Fibroblast of skin of back (primary cell): ENCODE results near the gene SLC25A53.
A peak's percentile ranks its signal among the peaks of the same experiment; 100 is the strongest.
"Not testable (repeated sequence)": the region's sequence is repeated elsewhere in the genome, so short reads cannot be mapped to it uniquely, and the experiment has no call there.

Experiments
- DNase-seq: peaks from one replicate; pipeline ENCODE4 v3.0.0-alpha.2; 2013

Gene SLC25A53

GRCh38 chrX:104134583-104135261 is 22.1 kb downstream of the SLC25A53 start:
- no peak for DNase-seq

DNA sequence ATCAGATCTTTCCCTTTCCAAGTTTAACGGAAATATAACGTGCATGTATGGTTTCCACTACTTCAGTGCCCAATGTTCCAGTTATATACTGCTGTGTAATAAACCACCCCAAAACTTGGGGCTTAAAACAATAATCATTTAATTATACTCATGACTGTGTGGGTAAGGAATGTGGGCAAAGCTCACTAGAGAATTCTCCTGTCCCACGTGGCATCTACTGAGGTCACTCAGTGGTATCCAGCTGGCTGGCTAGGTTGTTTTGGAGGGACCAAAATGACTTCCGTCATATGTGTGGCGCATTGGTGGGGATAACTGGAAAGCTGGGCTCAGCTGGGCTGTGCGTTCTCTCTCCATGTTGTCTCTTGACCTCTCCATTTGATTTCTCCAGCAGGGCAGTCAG is 26.0 kb downstream of the SLC25A53 start:
- peak; percentile 2 for DNase-seq

DNA sequence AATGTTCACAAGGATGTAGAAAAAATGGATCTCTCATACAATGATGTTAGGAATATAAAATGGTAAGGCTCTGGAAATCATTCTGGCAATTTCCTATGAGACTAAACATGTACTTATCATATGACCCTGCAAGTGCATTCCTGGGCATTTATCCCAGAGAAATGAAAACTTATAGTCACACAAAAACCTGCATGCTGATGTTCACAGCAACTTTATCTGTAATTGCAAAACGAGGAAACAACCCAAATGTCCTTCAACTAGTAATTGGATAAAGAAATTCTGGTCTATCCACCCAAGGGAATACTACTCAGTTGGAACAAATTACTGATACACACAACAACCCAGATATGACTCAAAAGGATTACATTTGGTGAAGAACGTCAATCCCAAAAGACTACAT is 30.0 kb downstream of the SLC25A53 start:
- DNase-seq: no peak

DNA sequence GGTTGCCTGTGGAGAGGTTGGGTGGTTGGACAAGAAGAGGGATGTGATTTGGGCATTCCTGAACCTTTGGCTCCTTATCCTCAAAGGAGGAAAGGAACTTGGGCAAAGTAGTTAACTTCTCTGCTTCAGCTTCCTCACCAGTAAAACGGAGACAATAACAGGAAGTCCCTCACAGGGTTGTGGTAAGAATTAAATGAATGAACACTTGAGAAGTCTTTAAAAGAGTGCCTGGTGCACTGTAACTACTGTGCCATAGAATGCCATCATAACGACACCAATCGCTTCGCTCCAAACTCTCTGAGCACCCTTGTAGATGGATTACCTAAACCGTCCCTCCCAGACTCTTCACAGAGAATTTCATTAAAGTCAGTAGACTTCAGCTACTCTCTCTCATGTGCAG is 34.0 kb downstream of the SLC25A53 start:
- DNase-seq: no peak

GRCh38 chrX:104118765-104119164 is 38.0 kb downstream of the SLC25A53 start:
- DNase-seq: no peak

GRCh38 chrX:104117759-104118158 is 39.0 kb downstream of the SLC25A53 start:
- DNase-seq: no peak

DNA sequence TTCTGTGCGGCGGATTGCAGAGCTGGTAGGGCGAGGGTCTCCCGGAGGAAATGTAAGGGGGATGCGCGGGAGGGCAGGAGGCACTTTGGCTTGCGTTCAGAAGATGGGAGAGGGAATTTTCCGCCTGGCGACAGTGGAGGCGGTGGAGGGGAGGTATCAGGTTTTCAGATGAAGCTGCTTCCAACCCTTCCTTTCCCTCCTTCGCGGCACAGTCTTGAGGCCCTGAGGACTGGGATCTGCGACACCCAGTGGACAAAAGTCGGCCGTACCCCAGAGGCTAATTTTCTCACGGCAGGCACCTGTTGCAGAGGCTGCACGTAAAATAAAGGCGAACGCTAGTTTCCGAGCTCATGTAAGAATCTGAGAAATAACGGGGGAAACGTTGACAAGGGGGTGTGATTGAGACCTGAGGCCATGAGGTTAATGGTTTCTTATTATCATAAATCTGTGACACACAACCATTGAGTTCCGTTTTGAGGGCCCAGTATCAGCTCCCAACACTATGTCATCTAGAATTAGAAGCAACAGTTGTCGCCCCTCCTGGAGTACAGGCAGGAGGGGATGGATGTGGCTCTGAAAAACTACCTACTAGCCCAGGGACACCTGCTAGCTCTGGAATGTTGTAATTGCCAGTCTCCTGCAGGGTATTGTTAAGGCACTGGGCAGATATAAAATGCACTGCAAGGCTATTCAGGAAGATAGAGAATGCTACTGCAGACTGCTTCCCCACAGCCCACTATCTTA is 43.4 kb downstream of the SLC25A53 start:
- DNase-seq: peak; percentile 67

- DNase-seq: peak; percentile 64
These were observed 44.4 kb downstream of the SLC25A53 start, which contains the start of gene ZCCHC18 for GRCh38 chrX:104112326-104112951. Gene ZCCHC18, plus strand, starts transcription at chrX:104112523. Its CDS starts 1,589 bp downstream, at chrX:104114112.

GRCh38 chrX:104110491-104111240 is 46.1 kb downstream of the SLC25A53 start:
- not testable (repeated sequence) for DNase-seq

- no peak for DNase-seq
These were observed 47.9 kb downstream of the SLC25A53 start for GRCh38 chrX:104108955-104109354.

GRCh38 chrX:104105330-104106262 is 51.2 kb downstream of the SLC25A53 start:
- no peak for DNase-seq

GRCh38 chrX:104104676-104105075 is 52.1 kb downstream of the SLC25A53 start:
- DNase-seq: no peak

DNA sequence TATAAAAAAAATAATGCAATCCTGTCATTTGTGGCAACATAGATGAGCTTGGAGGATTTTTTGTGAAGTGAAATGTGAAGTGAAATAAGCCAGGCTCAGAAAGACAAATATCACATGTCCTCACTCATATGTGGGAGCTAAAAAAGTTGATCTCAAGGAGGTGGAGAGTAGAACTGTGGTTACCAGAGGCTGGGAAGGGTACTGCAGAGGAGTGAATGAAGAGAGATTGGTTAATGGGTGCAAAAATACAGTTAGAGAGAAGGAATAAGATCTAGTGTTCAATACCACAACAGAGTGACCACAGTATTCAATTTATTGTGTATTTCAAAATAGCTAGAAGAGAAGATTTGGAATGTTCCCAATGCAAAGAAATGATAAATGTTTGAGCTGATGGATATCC is 57.9 kb downstream of the SLC25A53 start:
- DNase-seq: no peak

GRCh38 chrX:104098151-104098808 is 58.5 kb downstream of the SLC25A53 start:
- DNase-seq: peak; percentile 61

DNA sequence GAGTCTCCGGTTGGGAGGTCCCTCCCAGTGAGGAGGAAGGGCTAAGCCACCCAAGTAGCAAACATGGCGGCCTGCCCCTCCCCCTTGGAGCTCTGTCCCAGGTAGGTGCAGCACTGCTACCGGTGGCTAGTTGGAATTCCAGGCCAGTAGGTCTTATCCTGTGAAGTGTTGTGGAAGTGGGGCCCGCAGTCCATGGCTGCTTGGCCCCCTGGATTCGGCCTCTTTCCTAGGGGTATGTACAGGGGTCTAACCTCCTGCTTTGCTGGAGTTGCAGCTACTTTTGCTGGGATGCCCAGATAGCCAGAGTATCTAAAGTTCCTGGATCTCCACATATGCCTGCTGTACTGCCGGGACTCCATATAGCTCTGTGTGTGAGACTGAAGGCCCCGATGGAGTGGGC is 70.9 kb downstream of the SLC25A53 start:
- DNase-seq: no peak

- DNase-seq: no peak
These were observed 71.3 kb downstream of the SLC25A53 start for GRCh38 chrX:104085477-104085876.

- no peak for DNase-seq
These were observed 72.1 kb downstream of the SLC25A53 start for GRCh38 chrX:104084534-104085277.

- DNase-seq: no peak
These were observed 72.7 kb downstream of the SLC25A53 start for GRCh38 chrX:104084063-104084462.

- not testable (repeated sequence) for DNase-seq
These were observed 79.0 kb downstream of the SLC25A53 start for GRCh38 chrX:104077854-104078253.

- not testable (repeated sequence) for DNase-seq
These were observed 80.9 kb downstream of the SLC25A53 start, which contains the start of gene TMSB15C for GRCh38 chrX:104075778-104076445. Gene TMSB15C, minus strand, starts transcription at chrX:104076236.
